GM12891 (cell line): ENCODE data around the gene ASAP3.

Experiments
- PAX5 ChIP-seq: IDR thresholded peaks from 2 replicates; pipeline ENCODE4 v1.6.1; 2011; ENCODE audit warnings: low read length, moderate library complexity, mild to moderate bottlenecking; ENCODE audit not compliant: insufficient read depth, severe bottlenecking
- POLR2A ChIP-seq: IDR thresholded peaks from 2 replicates; pipeline ENCODE4 v1.6.1; 2011; ENCODE audit warnings: low read depth, low read length, control low read depth
- POLR2AphosphoS5 ChIP-seq: IDR thresholded peaks from 2 replicates; pipeline ENCODE4 v1.6.1; 2011; ENCODE audit warnings: low read depth, low read length, control low read depth
- POU2F2 ChIP-seq: IDR thresholded peaks from 2 replicates; pipeline ENCODE4 v1.6.1; 2011; ENCODE audit warnings: low read depth, mild to moderate bottlenecking, control low read depth, low read length, moderate library complexity
- SPI1 ChIP-seq: IDR thresholded peaks from 2 replicates; pipeline ENCODE4 v1.6.1; 2011; ENCODE audit warnings: low read depth, low read length, control low read depth
- TAF1 ChIP-seq: IDR thresholded peaks from 2 replicates; pipeline ENCODE4 v1.6.1; 2011; ENCODE audit warnings: low read depth, low read length, control low read depth

- TF ChIP-seq POLR2A (no peak), POLR2AphosphoS5 (no peak), TAF1 (no peak), PAX5 (no peak), POU2F2 (no peak), SPI1 (no peak)
These were observed 58.8 kb downstream of the ASAP3 start for GRCh38 chr1:23425193-23425494.
